SK-N-SH (cell line): ENCODE measurements around the gene ALG9.

Experiments used
- EZH2phosphoT487 ChIP-seq: fragments of 200-600 bp; sonication (generic); IDR thresholded peaks from 2 replicates; pipeline ENCODE4 v1.6.1; 2017; ENCODE audit warnings: low read depth, mixed run types, mild to moderate bottlenecking, antibody characterized with exemption, moderate library complexity, borderline replicate concordance
- MXI1 ChIP-seq: IDR thresholded peaks from 2 replicates; pipeline ENCODE4 v1.6.1; 2012; ENCODE audit warnings: mild to moderate bottlenecking, low read depth, low read length, improper control_type of control experiment
- SIN3A ChIP-seq: IDR thresholded peaks from 2 replicates; pipeline ENCODE4 v1.6.1; 2012; ENCODE audit warnings: low read depth, mild to moderate bottlenecking, low read length, moderate library complexity, borderline replicate concordance
- TCF12 ChIP-seq: IDR thresholded peaks from 2 replicates; pipeline ENCODE4 v1.4.0; 2012
- TF ChIP-seq, protein P1 (sequence below): fragments of 200-600 bp; sonication (generic); IDR thresholded peaks from 2 replicates; pipeline ENCODE4 v1.6.1; 2017; ENCODE audit warnings: antibody characterized with exemption, mild to moderate bottlenecking, moderate library complexity
- TF ChIP-seq, protein P2 (sequence below): fragments of 150-350 bp; IDR thresholded peaks from 2 replicates; pipeline ENCODE4 v1.6.1; 2016; ENCODE audit warnings: mild to moderate bottlenecking, low read depth, low read length

DNA sequence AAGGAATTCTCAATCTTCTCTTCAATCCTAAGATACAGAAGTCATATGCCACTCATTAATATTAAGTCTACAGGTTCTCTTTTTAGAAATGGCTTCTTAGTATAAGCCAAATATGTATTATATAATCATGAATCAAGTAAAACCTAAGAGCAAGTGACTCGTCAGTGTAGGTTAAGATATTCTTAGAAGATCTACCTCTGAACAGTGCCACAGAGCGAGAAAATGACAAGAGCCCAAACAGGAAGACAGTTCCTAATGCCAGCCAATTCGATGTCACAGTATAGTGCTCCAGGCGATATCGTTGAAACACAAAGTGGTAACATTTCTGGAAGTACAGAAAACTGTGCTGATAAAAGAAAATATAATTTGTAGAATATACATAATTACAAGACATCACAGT lies 33.3 kb downstream of the ALG9 start:
- TF ChIP-seq MXI1 (no peak), SIN3A (no peak), TCF12 (no peak), EZH2phosphoT487 (no peak)
- TF ChIP-seq, protein P1, sequence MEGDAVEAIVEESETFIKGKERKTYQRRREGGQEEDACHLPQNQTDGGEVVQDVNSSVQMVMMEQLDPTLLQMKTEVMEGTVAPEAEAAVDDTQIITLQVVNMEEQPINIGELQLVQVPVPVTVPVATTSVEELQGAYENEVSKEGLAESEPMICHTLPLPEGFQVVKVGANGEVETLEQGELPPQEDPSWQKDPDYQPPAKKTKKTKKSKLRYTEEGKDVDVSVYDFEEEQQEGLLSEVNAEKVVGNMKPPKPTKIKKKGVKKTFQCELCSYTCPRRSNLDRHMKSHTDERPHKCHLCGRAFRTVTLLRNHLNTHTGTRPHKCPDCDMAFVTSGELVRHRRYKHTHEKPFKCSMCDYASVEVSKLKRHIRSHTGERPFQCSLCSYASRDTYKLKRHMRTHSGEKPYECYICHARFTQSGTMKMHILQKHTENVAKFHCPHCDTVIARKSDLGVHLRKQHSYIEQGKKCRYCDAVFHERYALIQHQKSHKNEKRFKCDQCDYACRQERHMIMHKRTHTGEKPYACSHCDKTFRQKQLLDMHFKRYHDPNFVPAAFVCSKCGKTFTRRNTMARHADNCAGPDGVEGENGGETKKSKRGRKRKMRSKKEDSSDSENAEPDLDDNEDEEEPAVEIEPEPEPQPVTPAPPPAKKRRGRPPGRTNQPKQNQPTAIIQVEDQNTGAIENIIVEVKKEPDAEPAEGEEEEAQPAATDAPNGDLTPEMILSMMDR, result no peak
- TF ChIP-seq, protein P2, sequence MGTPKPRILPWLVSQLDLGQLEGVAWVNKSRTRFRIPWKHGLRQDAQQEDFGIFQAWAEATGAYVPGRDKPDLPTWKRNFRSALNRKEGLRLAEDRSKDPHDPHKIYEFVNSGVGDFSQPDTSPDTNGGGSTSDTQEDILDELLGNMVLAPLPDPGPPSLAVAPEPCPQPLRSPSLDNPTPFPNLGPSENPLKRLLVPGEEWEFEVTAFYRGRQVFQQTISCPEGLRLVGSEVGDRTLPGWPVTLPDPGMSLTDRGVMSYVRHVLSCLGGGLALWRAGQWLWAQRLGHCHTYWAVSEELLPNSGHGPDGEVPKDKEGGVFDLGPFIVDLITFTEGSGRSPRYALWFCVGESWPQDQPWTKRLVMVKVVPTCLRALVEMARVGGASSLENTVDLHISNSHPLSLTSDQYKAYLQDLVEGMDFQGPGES, result no peak
